Measurements from ENCODE around the gene EEFSEC. TPM values are rescaled to one million over a fixed set of nuclear protein-coding genes. Genes with fewer than 3 reads are reported as not detected.

EEFSEC gene
- total and polyA plus RNA-seq, 10 donors, result 8.5 to 19.2 (median 14.2) TPM

GRCh38 chr3:128123156-128123537 lies 30.1 kb upstream of the EEFSEC start:
- no peak for DNase-seq
- intact Hi-C loops (cut with DNase I; ENCODE audit: low total_unique reads), result no loop called here
- Histone ChIP-seq H3K4me3 (peak overlapping the region; percentile 84 to 100 (median 90)), H3K4me1 (peaks cover 9 to 24% (median 23%) of the 10 kb centered on the region in 6 donors), H3K27me3 (replicated peaks in 1 of 7) (no peaks in the 10 kb centered on the region), H3K9me3 (no peaks in the 10 kb centered on the region), H3K36me3 (peaks cover 0 to 10% (median 2%) of the 10 kb centered on the region in 6 donors), H3K27ac (peak overlapping the region; percentile 69 to 89 (median 80))
- no peak for TF ChIP-seq CTCF (IDR thresholded peaks at IDR 0.05 in 8 of 11, conservative IDR thresholded peaks at IDR 0.05 in 3 of 11)
- no peak for TF ChIP-seq POLR2A (IDR thresholded peaks at IDR 0.05)
- no peak for TF ChIP-seq POLR2AphosphoS5 (IDR thresholded peaks at IDR 0.05)
- 1 to 2% (median 2%) methylated on average over 21 to 22 of the region's 22 CpGs for WGBS, 5 donors

- H3K27me3 ChIP-seq (replicated peaks in 1 of 7), result no peaks in the 10 kb centered on the region
- intact Hi-C loops (cut with DNase I; ENCODE audit: low total_unique reads), result no loop called here
- peak within 1 kb of the TSS; percentile 69 to 89 (median 80) for H3K27ac ChIP-seq
- TF ChIP-seq POLR2A (IDR thresholded peaks at IDR 0.05), result peak in 1 of 3 donors; percentile 80
- TF ChIP-seq POLR2AphosphoS5 (IDR thresholded peaks at IDR 0.05), result peak; percentile 84 to 92 (median 87)
- peak in 3 of 11 experiments; percentile 6 to 34 (median 25) for TF ChIP-seq CTCF (IDR thresholded peaks at IDR 0.05 in 8 of 11, conservative IDR thresholded peaks at IDR 0.05 in 3 of 11)
- peaks cover 9 to 24% (median 23%) of the 10 kb centered on the region in 6 donors for H3K4me1 ChIP-seq
- WGBS, 5 donors, result 3 to 5% (median 4%) methylated on average over 45 to 47 of the region's 47 CpGs
- H3K36me3 ChIP-seq, result peaks cover 0 to 4% (median 0%) of the 10 kb centered on the region in 6 donors
- no peaks in the 10 kb centered on the region for H3K9me3 ChIP-seq
- peak; percentile 98 for DNase-seq
- H3K4me3 ChIP-seq, result peak within 1 kb of the TSS; percentile 84 to 100 (median 90)
Measured at GRCh38 chr3:128123538-128124368, 29.5 kb upstream of the EEFSEC start, which contains the start of gene RUVBL1. Gene RUVBL1, minus strand, starts transcription at chr3:128123812. Its CDS starts 88 bp downstream, at chr3:128123724.

- no peaks in the 10 kb centered on the region for H3K36me3 ChIP-seq
- H3K4me1 ChIP-seq, result peaks cover 9 to 19% (median 16%) of the 10 kb centered on the region in 6 donors
- no peak for TF ChIP-seq POLR2A (IDR thresholded peaks at IDR 0.05)
- no peak for TF ChIP-seq POLR2AphosphoS5 (IDR thresholded peaks at IDR 0.05)
- no peak for TF ChIP-seq CTCF (IDR thresholded peaks at IDR 0.05 in 8 of 11, conservative IDR thresholded peaks at IDR 0.05 in 3 of 11)
- intact Hi-C loops (cut with DNase I; ENCODE audit: low total_unique reads), result no loop called here
- H3K9me3 ChIP-seq, result peaks cover 0 to 2% (median 0%) of the 10 kb centered on the region in 8 donors
- WGBS, 5 donors, result 53 to 78% (median 75%) methylated on average over 2 of the region's 2 CpGs
- DNase-seq, result no peak
- no peak overlapping the region for H3K4me3 ChIP-seq
- no peak overlapping the region for H3K27ac ChIP-seq
- H3K27me3 ChIP-seq (replicated peaks in 1 of 7), result no peaks in the 10 kb centered on the region
Measured at GRCh38 chr3:128127236-128127635, 26.0 kb upstream of the EEFSEC start.

GRCh38 chr3:128128251-128128650 lies 25.0 kb upstream of the EEFSEC start:
- Histone ChIP-seq H3K27ac (no peak overlapping the region), H3K27me3 (replicated peaks in 1 of 7) (no peaks in the 10 kb centered on the region), H3K4me3 (no peak overlapping the region), H3K36me3 (no peaks in the 10 kb centered on the region), H3K4me1 (peaks cover 0 to 9% (median 6%) of the 10 kb centered on the region in 6 donors), H3K9me3 (peaks cover 0 to 4% (median 0%) of the 10 kb centered on the region in 8 donors)
- WGBS, 5 donors, result 15 to 59% (median 47%) methylated on average over 1 of the region's 1 CpG
- TF ChIP-seq POLR2A (IDR thresholded peaks at IDR 0.05) (no peak), CTCF (IDR thresholded peaks at IDR 0.05 in 8 of 11, conservative IDR thresholded peaks at IDR 0.05 in 3 of 11) (no peak), POLR2AphosphoS5 (IDR thresholded peaks at IDR 0.05) (no peak)
- intact Hi-C loops (cut with DNase I; ENCODE audit: low total_unique reads), result no loop called here
- no peak for DNase-seq
